Hepatocyte (in vitro differentiated cells): Measurements from ENCODE around the gene AKAP13. TPM values are rescaled to one million over a fixed set of nuclear protein-coding genes. Genes with fewer than 3 reads are reported as not detected.

Source experiments
- DNase-seq: peaks from one replicate; pipeline ENCODE4 v3.0.0-alpha.2; 2016; ENCODE audit warnings: low spot score
- H2AFZ ChIP-seq: fragments of 200-600 bp; sonication (generic); 2 replicates; pipeline ENCODE4 v1.6.0; 2016; ENCODE audit warnings: antibody characterized with exemption, mild to moderate bottlenecking
- H3K27ac ChIP-seq: fragments of 200-600 bp; sonication (generic); 2 replicates; pipeline ENCODE4 v1.5.1; 2016; ENCODE audit warnings: mild to moderate bottlenecking
- H3K27me3 ChIP-seq: fragments of 200-600 bp; sonication (generic); 2 replicates; pipeline ENCODE4 v1.6.1; 2016
- H3K36me3 ChIP-seq: fragments of 200-600 bp; sonication (generic); replicated peaks from 2 replicates; pipeline ENCODE4 v1.5.1; 2016; ENCODE audit warnings: low read depth; ENCODE audit not compliant: insufficient read depth
- H3K4me1 ChIP-seq: fragments of 200-600 bp; sonication (generic); 2 replicates; pipeline ENCODE4 v1.5.1; 2016; ENCODE audit warnings: mild to moderate bottlenecking, moderate library complexity; ENCODE audit not compliant: insufficient read depth
- H3K4me2 ChIP-seq: fragments of 200-600 bp; sonication (generic); 2 replicates; pipeline ENCODE4 v1.6.0; 2016
- H3K4me3 ChIP-seq: fragments of 200-600 bp; sonication (generic); 2 replicates; pipeline ENCODE4 v1.5.1; 2016; ENCODE audit warnings: mild to moderate bottlenecking
- H3K79me2 ChIP-seq: fragments of 200-600 bp; sonication (generic); 2 replicates; pipeline ENCODE4 v1.6.0; 2017; ENCODE audit warnings: mild to moderate bottlenecking
- H3K9me2 ChIP-seq: fragments of 200-600 bp; sonication (generic); replicated peaks from 2 replicates; pipeline ENCODE4 v1.6.0; 2017; ENCODE audit warnings: mild to moderate bottlenecking; ENCODE audit not compliant: insufficient read depth
- H3K9me3 ChIP-seq: fragments of 200-600 bp; sonication (generic); 2 replicates; pipeline ENCODE4 v1.5.1; 2016; ENCODE audit warnings: low read depth, mild to moderate bottlenecking
- H4K20me1 ChIP-seq: fragments of 200-600 bp; sonication (generic); 2 replicates; pipeline ENCODE4 v1.6.0; 2016; ENCODE audit warnings: mild to moderate bottlenecking; ENCODE audit not compliant: insufficient read depth, poor library complexity, severe bottlenecking
- EZH2 ChIP-seq: fragments of 200-600 bp; sonication (generic); IDR thresholded peaks from 2 replicates; pipeline ENCODE4 v1.6.1; 2016; ENCODE audit warnings: antibody characterized with exemption, mild to moderate bottlenecking, borderline replicate concordance
- EZH2phosphoT487 ChIP-seq: fragments of 200-600 bp; sonication (generic); IDR thresholded peaks from one replicate; pipeline ENCODE4 v1.6.1; 2018; ENCODE audit warnings: antibody characterized with exemption, mild to moderate bottlenecking, low read depth, moderate library complexity; ENCODE audit not compliant: unreplicated experiment, severe bottlenecking
- WGBS: methylation state at CpG from one replicate; pipeline ENCODE4 v1.1.6; 2016; ENCODE audit warnings: low lambda C conversion rate; ENCODE audit errors: missing lambda C conversion rate; 5-methylcytosine and 5-hydroxymethylcytosine counted together
- polyA plus RNA-seq: library from polyadenylated mRNA; unstranded; fragments of >200 nt; fragmentation: Nextera tagmentation; extraction: Ambion mirVana; gene quantifications from 2 replicates; pipeline ENCODE4 v1.2.1, GENCODE V29; 2016
- total RNA-seq: library from RNA; depleted of rRNA; stranded (reverse); fragments of >200 nt; gene quantifications from 2 replicates; pipeline ENCODE4 v1.2.3, GENCODE V29; 2014
- TF ChIP-seq, protein P1 (sequence below): fragments of 200-600 bp; sonication (generic); IDR thresholded peaks from 2 replicates; pipeline ENCODE4 v1.5.1; 2016; ENCODE audit warnings: antibody characterized with exemption, mild to moderate bottlenecking; ENCODE audit not compliant: poor library complexity

The AKAP13 gene
- total and polyA plus RNA-seq, 2 experiments from 2014 or later, result 55.6 to 80.9 TPM

DNA sequence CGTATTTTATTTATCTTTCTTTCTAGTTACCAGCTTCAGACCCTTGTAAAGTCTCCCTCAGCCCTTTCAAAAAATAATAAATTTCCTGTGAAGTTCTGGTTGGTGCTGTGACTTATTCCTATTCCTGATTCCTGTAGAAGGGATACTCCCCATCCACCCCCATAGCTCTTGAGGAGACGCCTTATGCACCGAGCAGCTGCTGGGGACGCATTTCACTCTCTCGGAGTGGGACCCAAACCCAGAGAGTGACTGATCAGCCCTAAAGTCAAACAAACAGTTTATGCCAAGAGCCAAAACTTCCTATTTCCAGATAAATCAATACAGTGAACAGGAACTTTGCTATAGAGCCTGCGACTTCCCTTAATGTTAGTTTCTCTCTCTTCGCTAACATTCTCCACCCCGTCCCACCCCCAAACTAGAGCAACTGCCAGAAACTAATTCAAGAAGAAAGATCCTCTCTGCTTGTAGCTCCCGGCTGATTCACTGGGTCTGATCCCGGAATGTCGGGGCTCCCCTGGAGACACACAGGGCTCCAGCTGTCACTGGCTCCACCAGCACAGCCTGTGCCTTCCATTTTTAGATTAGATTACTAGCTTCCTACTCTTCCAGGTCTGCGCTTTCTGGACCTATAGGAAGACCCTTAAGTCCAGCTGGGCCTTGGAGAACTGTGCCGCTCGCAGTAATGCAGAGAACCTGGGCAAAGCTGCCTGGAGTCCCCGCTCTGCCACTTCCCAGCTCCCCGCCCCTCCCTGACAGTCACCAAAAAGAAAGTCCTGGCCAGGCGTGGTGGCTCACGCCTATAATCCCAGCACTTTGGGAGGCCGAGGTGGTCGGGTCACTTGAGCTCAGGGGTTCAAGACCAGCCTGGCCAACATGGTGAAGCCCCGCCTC, 369.1 kb downstream of the AKAP13 start:
- Histone ChIP-seq H3K9me3 (no peaks in the 10 kb centered on the region), H3K79me2 (no peaks in the 10 kb centered on the region), H3K27me3 (no peaks in the 10 kb centered on the region), H3K27ac (no peak overlapping the region), H3K9me2 (no peaks in the 10 kb centered on the region), H3K4me1 (peaks cover 3% of the 10 kb centered on the region), H3K36me3 (no peaks in the 10 kb centered on the region), H3K4me3 (no peak overlapping the region), H4K20me1 (no peaks in the 10 kb centered on the region), H3K4me2 (no peak overlapping the region), H2AFZ (no peak overlapping the region)
- WGBS, result 89% methylated on average over 20 of the region's 21 CpGs
- no peak for DNase-seq
- TF ChIP-seq, protein P1, sequence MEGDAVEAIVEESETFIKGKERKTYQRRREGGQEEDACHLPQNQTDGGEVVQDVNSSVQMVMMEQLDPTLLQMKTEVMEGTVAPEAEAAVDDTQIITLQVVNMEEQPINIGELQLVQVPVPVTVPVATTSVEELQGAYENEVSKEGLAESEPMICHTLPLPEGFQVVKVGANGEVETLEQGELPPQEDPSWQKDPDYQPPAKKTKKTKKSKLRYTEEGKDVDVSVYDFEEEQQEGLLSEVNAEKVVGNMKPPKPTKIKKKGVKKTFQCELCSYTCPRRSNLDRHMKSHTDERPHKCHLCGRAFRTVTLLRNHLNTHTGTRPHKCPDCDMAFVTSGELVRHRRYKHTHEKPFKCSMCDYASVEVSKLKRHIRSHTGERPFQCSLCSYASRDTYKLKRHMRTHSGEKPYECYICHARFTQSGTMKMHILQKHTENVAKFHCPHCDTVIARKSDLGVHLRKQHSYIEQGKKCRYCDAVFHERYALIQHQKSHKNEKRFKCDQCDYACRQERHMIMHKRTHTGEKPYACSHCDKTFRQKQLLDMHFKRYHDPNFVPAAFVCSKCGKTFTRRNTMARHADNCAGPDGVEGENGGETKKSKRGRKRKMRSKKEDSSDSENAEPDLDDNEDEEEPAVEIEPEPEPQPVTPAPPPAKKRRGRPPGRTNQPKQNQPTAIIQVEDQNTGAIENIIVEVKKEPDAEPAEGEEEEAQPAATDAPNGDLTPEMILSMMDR, result no peak
- no peak for TF ChIP-seq EZH2
- TF ChIP-seq EZH2phosphoT487, result no peak

DNA sequence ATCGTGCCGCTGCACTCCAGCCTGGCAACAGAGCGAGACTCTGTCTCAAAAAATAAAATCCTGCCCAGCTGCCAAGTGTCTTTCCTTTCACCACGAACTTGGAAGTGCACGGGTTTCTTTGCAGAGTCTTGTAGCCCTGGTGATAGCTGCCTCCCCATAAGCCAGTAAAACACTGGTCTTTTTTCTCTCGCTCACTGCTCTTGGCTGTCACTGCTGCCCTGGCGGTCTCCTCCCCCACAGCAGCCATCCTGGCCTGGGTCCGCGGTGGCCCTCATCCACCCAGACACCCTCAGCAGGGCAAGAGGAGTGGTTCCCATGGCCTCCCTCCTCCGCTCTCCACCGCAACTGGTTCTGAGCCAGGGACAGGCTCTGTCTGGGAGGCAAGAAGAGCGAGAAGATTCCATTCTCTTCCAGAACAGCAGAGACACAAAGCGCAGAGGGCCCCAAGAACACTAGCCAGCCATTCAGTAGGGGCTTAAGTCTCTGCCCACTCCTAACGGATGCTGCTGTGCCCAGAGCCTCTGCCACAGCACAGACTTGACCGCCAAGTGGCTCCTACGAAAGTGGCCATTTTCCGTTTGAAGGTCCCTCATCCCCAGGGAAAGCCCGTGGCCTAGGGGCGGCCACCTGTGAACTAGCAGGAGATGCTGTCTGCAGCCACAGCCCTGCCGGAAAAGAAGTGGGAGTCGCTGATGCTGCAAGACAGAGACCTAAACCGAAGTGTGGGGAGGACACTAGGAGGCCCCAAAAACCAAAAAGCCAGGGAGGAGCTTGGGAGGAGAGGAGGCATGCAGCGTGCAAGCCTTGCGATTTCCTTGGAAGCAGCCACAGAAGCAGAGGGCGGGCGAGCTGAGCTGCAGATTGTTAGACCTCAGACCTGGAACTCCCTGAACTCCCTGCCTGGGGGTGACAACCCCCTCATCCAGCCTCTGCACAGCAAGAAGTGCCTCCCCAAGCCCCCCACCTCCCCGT, 370.2 kb downstream of the AKAP13 start:
- Histone ChIP-seq H4K20me1 (no peaks in the 10 kb centered on the region), H3K36me3 (no peaks in the 10 kb centered on the region), H3K4me1 (peaks cover 3% of the 10 kb centered on the region), H3K9me2 (no peaks in the 10 kb centered on the region), H3K4me3 (no peak overlapping the region), H3K27me3 (no peaks in the 10 kb centered on the region), H3K27ac (no peak overlapping the region), H2AFZ (no peak overlapping the region), H3K4me2 (no peak overlapping the region), H3K9me3 (no peaks in the 10 kb centered on the region), H3K79me2 (no peaks in the 10 kb centered on the region)
- DNase-seq, result no peak
- TF ChIP-seq, protein P1, result no peak
- TF ChIP-seq EZH2 (no peak), EZH2phosphoT487 (no peak)
- 72% methylated on average over 26 of the region's 27 CpGs for WGBS

DNA sequence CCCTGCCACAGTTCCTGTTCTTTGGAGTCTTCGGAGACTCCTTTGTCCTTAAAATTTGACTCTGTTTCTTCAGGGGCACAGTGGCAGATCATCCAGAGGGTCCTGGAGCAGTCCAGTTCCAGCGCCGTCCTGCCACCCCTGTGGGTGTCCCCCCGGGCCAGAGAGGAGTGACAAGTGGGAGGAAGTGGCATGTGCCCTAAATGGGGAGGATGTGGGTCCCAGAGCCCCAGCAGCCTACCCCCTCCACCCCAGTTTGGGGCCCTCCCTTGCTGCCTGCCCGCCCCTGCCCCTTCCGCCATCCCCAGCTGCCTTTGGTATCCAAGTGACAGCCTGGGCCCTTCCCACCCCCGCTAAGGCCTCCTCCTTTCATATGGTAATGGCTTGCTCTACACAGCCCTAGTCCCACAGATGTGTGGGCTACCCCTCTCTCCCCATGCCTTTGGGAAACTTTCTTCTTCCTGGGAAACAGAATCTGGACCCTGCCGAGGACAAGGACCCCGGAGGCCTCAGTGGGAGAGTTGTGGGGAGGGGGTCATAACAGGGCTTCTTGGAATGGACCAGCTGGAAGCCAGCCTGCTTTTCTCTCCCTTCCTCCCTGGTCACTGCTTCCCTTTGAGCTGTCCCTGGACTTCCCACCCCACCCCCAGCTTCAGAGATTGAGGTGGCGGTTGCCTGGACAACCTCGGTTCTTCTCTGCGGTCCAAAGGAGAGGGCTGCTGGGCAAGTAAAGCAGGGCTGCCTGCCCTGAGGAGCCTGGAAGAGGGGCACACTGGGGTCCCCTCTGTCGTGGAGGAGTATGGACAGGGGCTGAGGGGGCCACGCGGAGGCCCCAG, 371.1 kb downstream of the AKAP13 start:
- TF ChIP-seq, protein P1, result no peak
- TF ChIP-seq EZH2phosphoT487, result no peak
- TF ChIP-seq EZH2, result no peak
- Histone ChIP-seq H2AFZ (no peak overlapping the region), H3K36me3 (no peaks in the 10 kb centered on the region), H3K79me2 (no peaks in the 10 kb centered on the region), H3K27me3 (no peaks in the 10 kb centered on the region), H4K20me1 (no peaks in the 10 kb centered on the region), H3K27ac (no peak overlapping the region), H3K9me2 (no peaks in the 10 kb centered on the region), H3K9me3 (no peaks in the 10 kb centered on the region), H3K4me1 (peaks cover 3% of the 10 kb centered on the region), H3K4me3 (no peak overlapping the region), H3K4me2 (no peak overlapping the region)
- DNase-seq, result no peak
- 56% methylated on average over 15 of the region's 15 CpGs for WGBS
